ENCODE measurements around the gene LIPC. TPM values are rescaled to one million over a fixed set of nuclear protein-coding genes. Genes with fewer than 3 reads are reported as not detected.

Gene LIPC
- total RNA-seq, 2 experiments from 2014 or later = not detected

DNA sequence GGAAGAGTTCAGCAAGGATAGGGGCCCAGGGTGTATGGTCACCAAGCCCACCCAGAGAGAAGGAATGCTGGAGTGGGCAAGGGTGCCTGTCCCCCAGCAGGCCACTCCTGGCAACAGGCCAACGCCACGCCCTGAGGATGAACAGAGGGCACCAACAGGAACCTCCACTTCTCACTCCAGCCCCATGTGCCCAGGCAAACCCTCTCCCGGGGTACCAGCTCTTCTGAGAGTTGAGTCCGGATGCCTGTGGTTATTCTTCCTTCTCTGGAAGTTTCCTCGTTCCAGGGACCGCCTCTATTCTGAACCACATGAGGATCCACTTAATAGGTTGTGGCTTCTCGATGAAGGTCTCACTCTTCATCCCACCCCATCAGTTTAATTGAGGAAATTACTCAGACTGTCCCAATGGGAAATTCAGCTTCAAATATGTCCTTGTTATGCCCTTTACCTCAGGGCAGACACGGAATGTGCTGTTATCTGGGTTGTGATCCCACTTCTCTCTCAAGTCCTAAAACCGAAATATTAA lies 114.3 kb downstream of the LIPC start:
- H3K27ac Mint-ChIP-seq = no peak overlapping the region
- CTCF ChIA-PET = no interaction called here

DNA sequence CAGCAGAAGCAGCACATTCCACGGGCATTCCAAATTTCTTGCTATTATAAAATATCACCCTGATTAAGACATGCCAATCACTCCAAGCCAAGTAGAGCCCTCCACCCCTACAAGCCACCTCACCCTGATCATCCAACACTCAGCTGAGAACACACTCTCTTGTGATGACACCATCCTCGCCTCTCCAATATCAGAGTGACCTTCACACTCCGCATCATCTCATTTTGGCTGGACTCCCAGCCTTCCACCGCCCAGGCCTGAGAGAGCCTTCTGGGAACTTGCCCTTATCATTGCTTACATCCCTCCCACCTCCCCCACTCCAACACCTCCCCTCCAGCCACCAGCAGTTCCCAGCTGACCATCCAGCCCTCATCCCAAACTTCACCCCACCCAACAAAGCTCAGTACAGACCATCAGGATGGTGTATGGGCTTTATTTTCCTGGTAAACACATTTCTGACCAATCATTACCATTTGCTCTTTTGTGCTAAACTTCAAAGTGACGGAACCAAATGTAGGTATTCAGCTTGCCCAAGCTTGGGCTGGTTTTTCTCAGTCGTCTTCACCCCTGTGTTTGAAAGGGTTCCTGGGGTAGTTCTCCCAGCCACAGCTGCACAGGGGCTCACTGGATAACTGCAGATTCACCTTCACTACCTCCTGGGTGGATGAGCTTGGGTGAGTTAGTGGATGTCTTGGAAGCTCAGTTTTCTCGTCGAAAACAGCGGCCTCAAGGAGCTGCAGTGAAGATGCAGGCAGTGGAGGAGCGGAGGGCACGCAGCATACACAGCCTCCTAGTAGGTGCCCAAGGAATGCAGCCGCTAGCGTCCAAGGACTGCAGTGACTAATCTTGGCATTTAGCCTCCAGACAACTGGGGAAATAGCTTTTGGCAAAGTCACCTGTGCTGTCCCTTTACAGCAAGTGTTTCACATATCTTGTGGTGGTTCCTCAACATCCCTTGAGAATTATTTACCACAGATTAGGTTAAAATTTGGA lies 115.1 kb downstream of the LIPC start:
- CTCF ChIA-PET = no interaction called here
- intact Hi-C loops (cut with micrococcal nuclease) = no loop called here
- H3K4me1 Mint-ChIP-seq (ENCODE audit: low read depth) = peaks cover 12% of the 10 kb centered on the region

More for the DNA sequence above, 114.3 kb downstream of the LIPC start:
- DNase-seq = no peak
- H3K27me3 Mint-ChIP-seq = peaks cover 1% of the 10 kb centered on the region
- H3K4me1 Mint-ChIP-seq (ENCODE audit: low read depth) = peaks cover 8% of the 10 kb centered on the region
- H3K9me3 Mint-ChIP-seq = no peaks in the 10 kb centered on the region
- intact Hi-C loops (cut with micrococcal nuclease) = no loop called here
- POLR2A ChIA-PET = no interaction called here
- no peaks in the 10 kb centered on the region for H3K36me3 Mint-ChIP-seq
- no peak overlapping the region for H3K4me3 Mint-ChIP-seq

DNA sequence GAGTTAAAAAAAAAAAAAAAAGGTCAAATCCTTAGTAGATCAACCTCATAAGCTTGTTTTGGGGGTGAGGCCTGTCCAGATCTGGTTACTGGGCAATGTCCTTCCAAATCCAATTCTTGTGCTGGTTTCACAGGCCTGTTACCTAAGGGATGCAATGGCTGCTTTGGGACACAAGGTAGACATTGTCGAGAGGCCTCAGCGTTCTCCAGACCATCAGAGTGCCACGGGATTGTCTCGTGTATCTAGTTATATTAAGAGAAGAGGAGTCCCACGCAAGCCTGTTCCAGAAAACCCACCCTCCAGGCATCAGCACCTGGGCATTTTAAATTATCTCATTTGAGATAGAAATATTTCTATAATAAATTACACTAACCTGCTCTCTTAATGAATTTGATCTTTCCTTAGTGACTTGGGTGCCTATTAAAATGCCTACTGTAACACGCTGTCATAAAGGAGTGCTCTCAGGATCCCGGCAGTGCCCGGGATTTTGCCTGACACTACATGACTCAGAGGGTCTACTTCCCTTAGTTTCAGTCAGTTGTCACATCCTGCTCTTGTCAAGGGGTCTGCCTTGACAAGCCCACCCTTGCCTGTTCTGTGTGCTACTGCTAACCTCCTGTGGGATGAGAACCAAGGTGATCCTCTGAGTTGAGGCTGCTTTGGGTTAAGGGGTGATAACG lies 116.0 kb downstream of the LIPC start:
- no peaks in the 10 kb centered on the region for H3K9me3 Mint-ChIP-seq
- DNase-seq = no peak
- no peak overlapping the region for H3K27ac Mint-ChIP-seq
- CTCF ChIA-PET = no interaction called here
- H3K4me1 Mint-ChIP-seq (ENCODE audit: low read depth) = peaks cover 12% of the 10 kb centered on the region
- POLR2A ChIA-PET = interaction anchor here (0.5 kb wide), 1 partner anchor 356 kb away, joined by 3 read pairs; no protein-coding TSS in a partner anchor
- peaks cover 1% of the 10 kb centered on the region for H3K27me3 Mint-ChIP-seq
- H3K36me3 Mint-ChIP-seq = no peaks in the 10 kb centered on the region
- no peak overlapping the region for H3K4me3 Mint-ChIP-seq
- intact Hi-C loops (cut with micrococcal nuclease) = no loop called here

More for the DNA sequence above, 115.1 kb downstream of the LIPC start:
- H3K9me3 Mint-ChIP-seq = no peaks in the 10 kb centered on the region
- DNase-seq = no peak
- H3K36me3 Mint-ChIP-seq = no peaks in the 10 kb centered on the region
- POLR2A ChIA-PET = interaction anchor here (0.5 kb wide), 1 partner anchor 357 kb away, joined by 3 read pairs; no protein-coding TSS in a partner anchor
- no peak overlapping the region for H3K4me3 Mint-ChIP-seq
- peaks cover 1% of the 10 kb centered on the region for H3K27me3 Mint-ChIP-seq
- H3K27ac Mint-ChIP-seq = no peak overlapping the region

DNA sequence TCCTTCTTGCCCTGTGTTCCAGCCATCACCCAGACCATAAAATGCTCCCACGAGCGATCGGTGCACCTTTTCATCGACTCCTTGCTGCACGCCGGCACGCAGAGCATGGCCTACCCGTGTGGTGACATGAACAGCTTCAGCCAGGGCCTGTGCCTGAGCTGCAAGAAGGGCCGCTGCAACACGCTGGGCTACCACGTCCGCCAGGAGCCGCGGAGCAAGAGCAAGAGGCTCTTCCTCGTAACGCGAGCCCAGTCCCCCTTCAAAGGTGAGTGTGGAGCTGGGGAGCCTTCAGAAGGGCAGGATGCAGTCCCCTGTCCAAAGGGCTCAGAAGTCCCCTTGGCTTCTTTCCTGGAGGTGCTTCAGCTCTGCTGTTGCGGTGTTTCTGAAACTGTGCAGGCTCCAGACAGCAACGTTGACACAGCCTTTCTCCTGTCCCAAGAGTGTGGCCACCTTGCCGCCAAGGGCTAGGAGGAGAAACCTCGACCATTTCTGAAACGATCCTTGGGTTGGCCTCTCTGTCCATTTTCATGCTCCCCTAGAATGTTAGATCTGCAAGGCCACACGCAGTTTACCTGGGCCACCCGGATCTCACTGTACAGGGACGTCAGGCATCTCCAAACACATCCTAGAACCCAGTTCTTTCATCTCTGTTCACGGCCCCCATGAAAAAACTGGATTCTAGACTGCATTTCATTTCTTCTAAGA lies 116.7 kb downstream of the LIPC start:
- H3K27ac Mint-ChIP-seq = no peak overlapping the region
- no peaks in the 10 kb centered on the region for H3K9me3 Mint-ChIP-seq
- H3K4me3 Mint-ChIP-seq = no peak overlapping the region
- H3K4me1 Mint-ChIP-seq (ENCODE audit: low read depth) = peaks cover 12% of the 10 kb centered on the region
- POLR2A ChIA-PET = no interaction called here
- H3K27me3 Mint-ChIP-seq = peaks cover 4% of the 10 kb centered on the region
- H3K36me3 Mint-ChIP-seq = no peaks in the 10 kb centered on the region
- intact Hi-C loops (cut with micrococcal nuclease) = no loop called here
- CTCF ChIA-PET = no interaction called here
- DNase-seq = no peak

DNA sequence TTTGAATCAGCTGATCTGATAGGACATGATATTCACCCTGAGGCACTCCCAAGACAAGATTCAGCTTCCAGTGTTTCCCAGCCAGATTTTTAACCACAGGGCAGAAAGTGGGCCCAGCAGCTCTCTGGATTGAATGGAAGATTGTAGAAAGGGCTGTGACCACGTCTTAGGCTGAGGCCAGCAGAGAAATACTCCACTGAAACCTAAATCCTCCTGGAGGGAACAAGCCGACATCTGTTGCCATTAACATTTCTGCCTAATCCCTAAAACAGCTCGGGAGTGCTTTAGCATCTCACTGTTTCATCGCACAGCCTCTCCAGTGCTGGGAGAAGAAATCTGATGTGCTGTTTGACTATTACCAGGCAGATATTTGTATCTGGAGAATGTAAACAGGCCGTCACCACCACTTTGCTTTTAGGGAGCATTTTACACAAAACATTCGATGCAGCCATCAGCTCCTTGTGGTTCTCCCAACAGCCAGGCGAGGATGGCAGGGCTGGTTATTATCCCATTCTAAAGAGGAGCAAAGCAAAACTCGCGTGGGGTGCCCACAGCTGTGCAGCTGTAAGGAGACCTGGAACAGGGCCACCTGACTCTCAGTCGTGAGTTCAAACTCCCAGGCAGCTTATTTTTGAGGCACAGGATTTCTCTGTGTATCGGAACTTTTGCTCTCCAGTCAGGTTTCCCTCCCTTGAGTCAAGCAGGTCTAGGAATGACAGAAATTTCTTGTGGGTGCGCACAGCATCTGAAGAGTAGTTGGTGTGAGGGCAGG lies 117.4 kb downstream of the LIPC start:
- Mint-ChIP-seq H3K27ac (no peak overlapping the region), H3K4me3 (no peak overlapping the region), H3K27me3 (peaks cover 4% of the 10 kb centered on the region), H3K9me3 (no peaks in the 10 kb centered on the region), H3K36me3 (no peaks in the 10 kb centered on the region), H3K4me1 (ENCODE audit: low read depth) (peaks cover 12% of the 10 kb centered on the region)
- intact Hi-C loops (cut with micrococcal nuclease) = no loop called here
- ChIA-PET POLR2A (no interaction called here), CTCF (interaction anchor here (0.8 kb wide), 1 partner anchor 631 kb away, joined by 3 read pairs; no protein-coding TSS in a partner anchor)
- DNase-seq = no peak

DNA sequence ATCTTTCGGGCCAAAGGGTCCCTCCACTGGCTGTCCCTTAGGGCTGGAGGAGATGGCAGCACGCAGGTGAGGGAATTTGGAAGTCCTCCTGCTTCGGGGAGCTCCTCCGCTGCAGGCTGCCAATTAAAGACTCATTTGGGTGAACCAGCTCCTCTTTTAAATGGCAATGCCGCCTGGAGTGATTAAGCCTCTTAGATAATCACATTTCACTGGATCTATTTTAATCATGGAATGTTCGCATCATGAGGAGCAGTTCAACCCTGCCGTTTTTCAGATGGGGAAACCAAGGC lies 117.9 kb downstream of the LIPC start:
- H3K9me3 Mint-ChIP-seq = no peaks in the 10 kb centered on the region
- H3K27me3 Mint-ChIP-seq = peaks cover 4% of the 10 kb centered on the region
- intact Hi-C loops (cut with micrococcal nuclease) = no loop called here
- H3K36me3 Mint-ChIP-seq = no peaks in the 10 kb centered on the region
- ChIA-PET CTCF (interaction anchor here (0.8 kb wide), 1 partner anchor 631 kb away, joined by 3 read pairs; no protein-coding TSS in a partner anchor), POLR2A (no interaction called here)
- H3K4me1 Mint-ChIP-seq (ENCODE audit: low read depth) = peaks cover 12% of the 10 kb centered on the region
- no peak for DNase-seq
- no peak overlapping the region for H3K4me3 Mint-ChIP-seq
- no peak overlapping the region for H3K27ac Mint-ChIP-seq

DNA sequence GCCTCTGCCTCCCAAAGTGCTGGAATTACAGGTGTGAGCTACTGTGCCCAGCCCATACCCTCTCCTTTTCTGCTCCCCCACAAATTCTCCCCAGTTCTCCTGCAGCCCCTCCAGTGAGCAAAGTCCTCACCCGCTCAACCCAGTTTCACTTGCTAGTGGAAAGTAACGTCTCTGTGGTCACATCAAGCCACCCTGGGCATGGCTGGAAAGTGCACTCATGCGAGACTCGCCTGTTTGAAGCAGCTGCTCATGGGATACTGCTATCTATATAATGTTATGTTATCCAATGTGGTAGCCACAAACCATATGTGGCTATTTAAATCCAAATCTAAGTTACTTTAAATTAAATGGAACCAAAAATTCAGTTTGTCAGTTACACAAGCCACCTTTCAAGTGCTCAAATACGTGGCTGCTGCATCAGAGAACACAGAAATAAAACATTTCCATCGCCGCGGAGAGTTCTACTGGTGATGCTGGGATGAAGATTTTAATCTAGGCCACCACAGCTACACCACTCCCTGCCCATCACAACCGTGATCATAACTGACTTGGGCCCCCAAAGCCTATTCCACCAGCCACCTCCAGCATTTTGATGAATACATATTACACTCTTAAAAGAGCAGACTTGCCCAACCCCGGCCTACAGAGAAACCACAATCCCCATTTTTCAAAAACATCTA lies 119.4 kb downstream of the LIPC start:
- ChIA-PET CTCF (interaction anchor here (1.0 kb wide), 1 partner anchor 196 kb away, joined by 3 read pairs; no protein-coding TSS in a partner anchor), POLR2A (no interaction called here)
- Mint-ChIP-seq H3K27me3 (peaks cover 4% of the 10 kb centered on the region), H3K27ac (no peak overlapping the region), H3K4me3 (no peak overlapping the region), H3K4me1 (ENCODE audit: low read depth) (peaks cover 5% of the 10 kb centered on the region), H3K9me3 (no peaks in the 10 kb centered on the region), H3K36me3 (no peaks in the 10 kb centered on the region)
- intact Hi-C loops (cut with micrococcal nuclease) = no loop called here
- DNase-seq = no peak

DNA sequence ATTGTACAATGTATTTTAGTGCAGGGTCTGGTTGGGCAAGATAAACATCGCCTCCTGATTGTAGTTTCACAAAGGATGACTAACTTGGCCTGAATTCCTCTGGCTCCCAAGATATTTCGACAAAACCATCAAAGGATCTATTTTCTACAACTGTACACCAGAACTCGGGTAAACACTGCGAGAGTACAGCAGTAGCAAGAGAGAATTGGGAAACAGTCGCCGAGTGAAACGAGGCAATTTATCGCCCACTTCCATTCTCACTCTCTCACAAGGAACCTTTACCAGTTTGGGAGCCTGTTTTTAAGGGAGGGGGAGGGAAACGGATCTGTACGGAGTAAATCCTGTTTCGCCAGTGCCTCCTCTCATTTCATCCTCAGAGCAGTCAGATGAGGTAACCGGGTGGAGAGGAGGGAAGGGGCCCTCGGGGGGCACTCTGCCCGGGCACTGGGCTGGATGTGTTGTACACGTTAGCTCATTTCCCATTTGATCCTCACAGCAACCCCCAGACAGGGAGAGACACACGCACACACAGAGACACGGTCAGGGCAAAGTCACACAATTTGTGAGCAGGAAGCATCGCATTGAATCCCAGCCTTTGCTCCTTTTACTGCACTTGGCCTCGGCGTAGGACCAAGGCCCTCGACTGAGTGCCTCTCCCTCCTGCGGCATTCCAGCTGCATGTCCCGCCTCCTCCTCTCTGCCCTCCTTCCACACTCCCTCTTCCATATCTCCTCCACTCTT lies 120.1 kb downstream of the LIPC start:
- H3K27me3 Mint-ChIP-seq = peaks cover 4% of the 10 kb centered on the region
- no peak overlapping the region for H3K27ac Mint-ChIP-seq
- H3K9me3 Mint-ChIP-seq = no peaks in the 10 kb centered on the region
- DNase-seq = no peak
- ChIA-PET POLR2A (no interaction called here), CTCF (interaction anchor here (1.0 kb wide), 1 partner anchor 195 kb away, joined by 3 read pairs; no protein-coding TSS in a partner anchor)
- peaks cover 5% of the 10 kb centered on the region for H3K4me1 Mint-ChIP-seq (ENCODE audit: low read depth)
- H3K4me3 Mint-ChIP-seq = no peak overlapping the region
- intact Hi-C loops (cut with micrococcal nuclease) = no loop called here
- H3K36me3 Mint-ChIP-seq = no peaks in the 10 kb centered on the region

DNA sequence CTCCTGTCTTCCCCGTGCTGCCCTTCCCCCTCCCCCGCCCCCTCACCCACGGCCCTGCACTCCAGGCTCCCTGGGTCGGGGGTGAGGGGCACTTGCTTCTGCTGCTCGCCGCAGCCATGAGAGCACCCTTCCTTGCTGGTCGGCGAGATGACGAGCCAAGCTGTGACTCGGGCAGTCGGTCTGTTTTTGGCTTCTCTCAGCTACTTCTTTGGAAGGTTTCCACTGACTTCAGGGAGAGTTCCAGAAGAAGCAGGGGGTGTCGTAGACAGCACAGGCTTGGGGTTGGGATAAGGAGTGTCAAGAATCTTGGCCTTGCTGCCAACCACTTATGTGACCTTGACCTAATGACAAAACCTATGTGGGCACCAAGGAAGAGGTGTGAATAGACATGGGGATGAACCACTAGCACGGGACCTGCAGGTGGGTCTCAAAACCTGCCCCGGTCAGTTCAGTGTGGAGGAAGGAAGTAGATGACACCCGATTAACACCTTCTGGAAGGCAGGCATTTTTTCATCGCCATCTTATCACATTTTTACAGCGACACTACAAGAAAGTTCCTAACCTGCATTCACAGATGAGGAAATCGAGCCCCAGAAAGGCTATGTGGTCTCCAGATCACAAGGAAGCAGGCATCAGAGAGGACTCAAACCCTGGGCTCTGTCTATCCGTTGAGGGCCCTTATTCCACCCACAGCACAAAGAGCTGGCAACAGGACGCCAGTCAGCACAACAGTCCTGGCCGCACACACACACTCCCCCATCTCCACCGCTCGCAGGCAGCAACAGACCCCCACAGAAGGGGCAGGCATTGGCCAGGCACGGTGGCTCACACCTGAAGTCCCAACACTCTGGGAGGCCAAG lies 120.9 kb downstream of the LIPC start:
- Mint-ChIP-seq H3K27me3 (peaks cover 4% of the 10 kb centered on the region), H3K27ac (no peak overlapping the region), H3K4me3 (no peak overlapping the region), H3K36me3 (no peaks in the 10 kb centered on the region), H3K4me1 (ENCODE audit: low read depth) (peaks cover 5% of the 10 kb centered on the region), H3K9me3 (no peaks in the 10 kb centered on the region)
- intact Hi-C loops (cut with micrococcal nuclease) = no loop called here
- no peak for DNase-seq
- ChIA-PET POLR2A (no interaction called here), CTCF (interaction anchor here (0.6 kb wide), 2 partner anchors 85 to 156 kb away, joined by 3 to 6 read pairs; no protein-coding TSS in a partner anchor)

DNA sequence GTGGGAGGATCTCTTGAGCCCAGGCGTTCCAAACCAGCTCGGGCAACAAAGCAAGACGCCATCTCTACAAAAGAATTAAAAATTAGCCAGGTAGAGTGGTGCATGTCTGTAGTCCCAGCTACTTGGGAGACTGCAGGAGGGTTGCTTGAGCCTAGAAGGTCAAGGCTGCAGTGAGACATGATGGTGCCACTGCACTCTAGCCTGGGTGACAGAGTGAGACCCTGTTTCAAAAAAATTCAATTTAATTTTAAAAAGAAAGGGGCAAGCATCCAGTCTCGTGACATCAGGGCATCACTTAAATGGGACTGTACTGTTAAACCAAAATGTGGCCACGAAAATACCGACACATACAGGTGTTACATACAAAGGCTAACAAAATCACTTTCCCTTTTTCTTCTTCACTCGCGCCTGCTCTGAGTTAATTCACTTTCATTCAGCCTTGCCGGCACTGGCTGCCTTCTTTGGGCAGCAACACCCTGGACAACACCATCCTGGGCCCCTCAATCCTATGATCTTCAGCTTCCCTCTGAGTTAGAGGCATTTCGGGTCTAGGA lies 121.7 kb downstream of the LIPC start:
- DNase-seq = no peak
- Mint-ChIP-seq H3K4me1 (ENCODE audit: low read depth) (peaks cover 5% of the 10 kb centered on the region), H3K27ac (no peak overlapping the region), H3K36me3 (no peaks in the 10 kb centered on the region), H3K27me3 (peaks cover 4% of the 10 kb centered on the region), H3K9me3 (no peaks in the 10 kb centered on the region), H3K4me3 (no peak overlapping the region)
- ChIA-PET POLR2A (no interaction called here), CTCF (interaction anchor here (0.6 kb wide), 2 partner anchors 85 to 155 kb away, joined by 3 to 6 read pairs; no protein-coding TSS in a partner anchor)
- intact Hi-C loops (cut with micrococcal nuclease) = no loop called here
